Hepatocyte (in vitro differentiated cells): ENCODE data around the gene NOD1.

Experiments used
- EZH2 ChIP-seq: fragments of 200-600 bp; sonication (generic); IDR thresholded peaks from 2 replicates; pipeline ENCODE4 v1.6.1; 2016; ENCODE audit warnings: antibody characterized with exemption, mild to moderate bottlenecking, borderline replicate concordance
- EZH2phosphoT487 ChIP-seq: fragments of 200-600 bp; sonication (generic); IDR thresholded peaks from one replicate; pipeline ENCODE4 v1.6.1; 2018; ENCODE audit warnings: antibody characterized with exemption, mild to moderate bottlenecking, low read depth, moderate library complexity; ENCODE audit not compliant: unreplicated experiment, severe bottlenecking
- TF ChIP-seq, protein P1 (sequence below): fragments of 200-600 bp; sonication (generic); IDR thresholded peaks from 2 replicates; pipeline ENCODE4 v1.5.1; 2016; ENCODE audit warnings: antibody characterized with exemption, mild to moderate bottlenecking; ENCODE audit not compliant: poor library complexity

DNA sequence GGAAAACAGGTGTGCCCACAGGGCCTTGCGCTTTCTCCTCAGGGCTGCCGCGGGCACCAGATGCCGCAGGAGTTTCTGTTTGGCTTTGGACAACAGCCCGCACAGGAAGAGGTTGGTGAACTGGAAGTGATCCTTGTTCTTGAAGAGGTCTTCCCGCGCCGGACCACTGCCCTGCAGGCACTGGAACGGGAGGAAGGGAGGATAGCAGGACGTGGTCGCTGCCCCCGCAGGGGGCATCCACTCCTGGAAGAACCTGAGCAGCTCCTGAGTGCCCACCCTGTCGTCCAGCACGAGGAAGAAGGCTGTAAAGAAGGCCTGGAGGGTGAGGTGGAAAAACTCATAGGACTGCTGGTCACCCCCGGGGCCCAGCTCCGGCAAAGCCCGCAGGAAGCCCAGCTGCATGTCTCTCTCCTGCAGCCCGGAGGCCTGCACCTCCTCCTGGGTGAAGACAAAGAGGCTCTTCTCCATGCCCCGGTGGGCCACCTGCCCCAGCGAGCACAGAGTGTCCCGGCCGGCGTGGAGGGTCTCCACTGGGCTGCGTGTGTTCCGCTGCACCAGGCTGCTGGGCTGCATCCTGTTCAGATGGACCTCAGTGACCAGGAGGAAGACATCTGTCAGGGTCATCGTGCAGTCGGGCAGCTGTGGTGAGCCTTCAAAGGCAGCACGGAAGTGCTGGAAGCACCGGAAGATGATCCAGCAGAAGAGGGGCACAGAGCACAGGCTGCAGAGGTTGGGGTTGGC is 26.9 kb downstream of the NOD1 start:
- no peak for TF ChIP-seq EZH2
- TF ChIP-seq, protein P1, sequence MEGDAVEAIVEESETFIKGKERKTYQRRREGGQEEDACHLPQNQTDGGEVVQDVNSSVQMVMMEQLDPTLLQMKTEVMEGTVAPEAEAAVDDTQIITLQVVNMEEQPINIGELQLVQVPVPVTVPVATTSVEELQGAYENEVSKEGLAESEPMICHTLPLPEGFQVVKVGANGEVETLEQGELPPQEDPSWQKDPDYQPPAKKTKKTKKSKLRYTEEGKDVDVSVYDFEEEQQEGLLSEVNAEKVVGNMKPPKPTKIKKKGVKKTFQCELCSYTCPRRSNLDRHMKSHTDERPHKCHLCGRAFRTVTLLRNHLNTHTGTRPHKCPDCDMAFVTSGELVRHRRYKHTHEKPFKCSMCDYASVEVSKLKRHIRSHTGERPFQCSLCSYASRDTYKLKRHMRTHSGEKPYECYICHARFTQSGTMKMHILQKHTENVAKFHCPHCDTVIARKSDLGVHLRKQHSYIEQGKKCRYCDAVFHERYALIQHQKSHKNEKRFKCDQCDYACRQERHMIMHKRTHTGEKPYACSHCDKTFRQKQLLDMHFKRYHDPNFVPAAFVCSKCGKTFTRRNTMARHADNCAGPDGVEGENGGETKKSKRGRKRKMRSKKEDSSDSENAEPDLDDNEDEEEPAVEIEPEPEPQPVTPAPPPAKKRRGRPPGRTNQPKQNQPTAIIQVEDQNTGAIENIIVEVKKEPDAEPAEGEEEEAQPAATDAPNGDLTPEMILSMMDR: no peak
- no peak for TF ChIP-seq EZH2phosphoT487
